Fibroblast of the aortic adventitia (primary cell): Measurements from ENCODE around the gene MGMT. TPM values are rescaled to one million over a fixed set of nuclear protein-coding genes. Genes with fewer than 3 reads are reported as not detected.

Experiments used
- DNase-seq: peaks from one replicate; pipeline ENCODE4 v3.0.0-alpha.2; 2010; ENCODE audit warnings: low read depth
- H3K4me3 ChIP-seq: 2 replicates; pipeline ENCODE4 v1.5.1; 2011; ENCODE audit warnings: low read depth, mild to moderate bottlenecking, control low read depth, low read length, moderate library complexity
- total RNA-seq: library from RNA; depleted of rRNA; stranded (reverse); fragments of >200 nt; gene quantifications from 2 replicates; pipeline ENCODE4 v1.2.3, GENCODE V29; 2012; ENCODE audit warnings: low replicate concordance
- TF ChIP-seq, protein P1 (sequence below): IDR thresholded peaks from 2 replicates; pipeline ENCODE4 v1.5.1; 2011; ENCODE audit warnings: mild to moderate bottlenecking, low read length, control low read depth, inconsistent platforms; ENCODE audit not compliant: insufficient read depth

Gene MGMT
- total RNA-seq, 1 donor, result 21.8 TPM

GRCh38 chr10:129681856-129682255 is 214.8 kb downstream of the MGMT start:
- no peak for DNase-seq
- TF ChIP-seq, protein P1, sequence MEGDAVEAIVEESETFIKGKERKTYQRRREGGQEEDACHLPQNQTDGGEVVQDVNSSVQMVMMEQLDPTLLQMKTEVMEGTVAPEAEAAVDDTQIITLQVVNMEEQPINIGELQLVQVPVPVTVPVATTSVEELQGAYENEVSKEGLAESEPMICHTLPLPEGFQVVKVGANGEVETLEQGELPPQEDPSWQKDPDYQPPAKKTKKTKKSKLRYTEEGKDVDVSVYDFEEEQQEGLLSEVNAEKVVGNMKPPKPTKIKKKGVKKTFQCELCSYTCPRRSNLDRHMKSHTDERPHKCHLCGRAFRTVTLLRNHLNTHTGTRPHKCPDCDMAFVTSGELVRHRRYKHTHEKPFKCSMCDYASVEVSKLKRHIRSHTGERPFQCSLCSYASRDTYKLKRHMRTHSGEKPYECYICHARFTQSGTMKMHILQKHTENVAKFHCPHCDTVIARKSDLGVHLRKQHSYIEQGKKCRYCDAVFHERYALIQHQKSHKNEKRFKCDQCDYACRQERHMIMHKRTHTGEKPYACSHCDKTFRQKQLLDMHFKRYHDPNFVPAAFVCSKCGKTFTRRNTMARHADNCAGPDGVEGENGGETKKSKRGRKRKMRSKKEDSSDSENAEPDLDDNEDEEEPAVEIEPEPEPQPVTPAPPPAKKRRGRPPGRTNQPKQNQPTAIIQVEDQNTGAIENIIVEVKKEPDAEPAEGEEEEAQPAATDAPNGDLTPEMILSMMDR, result no peak
- H3K4me3 ChIP-seq, result no peak overlapping the region

DNA sequence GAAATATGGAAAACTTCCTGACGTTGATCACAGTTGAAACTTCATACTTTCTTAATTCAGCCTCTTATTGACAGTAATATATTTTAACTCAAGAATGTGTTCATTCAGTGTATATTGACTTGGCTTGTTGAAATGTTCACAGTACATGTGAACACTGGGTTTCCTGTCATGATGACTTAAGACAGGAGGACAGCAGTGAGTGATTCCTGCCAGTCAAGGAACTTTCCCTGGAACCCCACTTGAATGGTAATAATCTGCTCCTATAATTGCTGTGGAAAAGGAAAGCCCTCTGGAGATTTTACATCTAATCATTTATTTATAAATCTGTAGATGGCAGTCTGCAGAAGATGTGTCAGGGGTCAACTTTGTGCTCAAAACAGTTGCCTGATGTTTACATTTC is 216.5 kb downstream of the MGMT start:
- TF ChIP-seq, protein P1, result no peak
- DNase-seq, result no peak
- H3K4me3 ChIP-seq, result no peak overlapping the region

DNA sequence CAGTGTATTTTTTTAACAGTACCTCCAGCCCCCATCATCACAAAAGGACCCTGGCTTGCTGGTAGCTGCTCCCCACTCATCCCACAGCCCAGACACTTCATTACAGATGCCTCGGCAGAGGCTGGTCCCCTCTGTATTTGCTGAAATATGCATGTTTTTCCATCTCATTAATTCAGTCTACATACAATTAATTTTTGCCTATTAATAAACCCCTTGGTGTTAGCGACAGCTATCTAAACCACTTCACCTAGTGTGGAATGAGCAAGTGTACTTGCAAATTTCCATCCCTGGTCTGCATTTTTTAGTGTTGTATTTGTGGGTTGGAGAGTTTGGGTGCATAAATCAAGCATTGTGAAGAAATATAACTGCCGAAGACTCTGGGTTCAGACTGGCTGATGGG is 216.9 kb downstream of the MGMT start:
- no peak for DNase-seq
- TF ChIP-seq, protein P1, result no peak

DNA sequence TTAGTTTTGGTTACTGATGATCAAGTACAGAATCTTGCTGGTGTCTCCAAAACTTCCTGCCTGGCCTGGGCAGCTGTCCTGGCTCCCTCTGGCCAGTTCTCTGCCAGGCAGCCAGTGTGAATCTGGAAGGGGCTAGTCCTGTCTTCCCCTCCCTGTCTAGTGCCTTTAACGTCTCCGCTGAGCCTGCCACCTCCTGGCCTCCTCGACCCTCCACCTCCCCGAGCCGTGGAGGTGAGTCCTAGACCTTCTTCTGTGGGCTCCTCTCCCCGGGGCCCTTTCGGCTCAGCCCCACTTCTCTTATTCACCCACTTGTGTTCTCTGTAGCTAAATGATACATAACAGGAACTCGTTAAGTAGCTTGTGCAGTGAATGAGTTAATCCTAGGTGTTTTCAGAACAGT is 218.2 kb downstream of the MGMT start:
- no peak for DNase-seq
- TF ChIP-seq, protein P1, result no peak

More for the DNA sequence above, 216.9 kb downstream of the MGMT start:
- no peak overlapping the region for H3K4me3 ChIP-seq

DNA sequence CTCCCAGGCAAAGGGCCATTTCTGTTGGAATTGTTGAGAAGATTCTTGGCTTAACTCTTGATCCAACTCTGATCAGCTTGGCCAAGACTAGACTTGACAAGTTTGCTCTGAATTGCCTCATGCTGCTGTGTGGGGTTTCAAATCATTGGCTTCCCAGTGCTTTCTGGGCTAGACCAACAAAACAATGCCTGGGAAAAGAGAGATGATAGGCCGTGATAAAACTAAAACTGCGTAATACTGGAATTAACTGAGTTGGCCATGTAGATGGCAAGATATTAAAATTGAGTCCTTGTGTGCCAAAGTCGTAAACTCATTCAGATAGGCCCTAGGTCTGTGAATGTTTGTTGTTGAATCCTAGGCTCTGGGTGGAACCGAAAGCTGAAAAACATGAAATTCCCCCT is 222.6 kb downstream of the MGMT start:
- DNase-seq, result peak; percentile 98
- TF ChIP-seq, protein P1, result no peak
- H3K4me3 ChIP-seq, result no peak overlapping the region

More for the DNA sequence above, 218.2 kb downstream of the MGMT start:
- no peak overlapping the region for H3K4me3 ChIP-seq

DNA sequence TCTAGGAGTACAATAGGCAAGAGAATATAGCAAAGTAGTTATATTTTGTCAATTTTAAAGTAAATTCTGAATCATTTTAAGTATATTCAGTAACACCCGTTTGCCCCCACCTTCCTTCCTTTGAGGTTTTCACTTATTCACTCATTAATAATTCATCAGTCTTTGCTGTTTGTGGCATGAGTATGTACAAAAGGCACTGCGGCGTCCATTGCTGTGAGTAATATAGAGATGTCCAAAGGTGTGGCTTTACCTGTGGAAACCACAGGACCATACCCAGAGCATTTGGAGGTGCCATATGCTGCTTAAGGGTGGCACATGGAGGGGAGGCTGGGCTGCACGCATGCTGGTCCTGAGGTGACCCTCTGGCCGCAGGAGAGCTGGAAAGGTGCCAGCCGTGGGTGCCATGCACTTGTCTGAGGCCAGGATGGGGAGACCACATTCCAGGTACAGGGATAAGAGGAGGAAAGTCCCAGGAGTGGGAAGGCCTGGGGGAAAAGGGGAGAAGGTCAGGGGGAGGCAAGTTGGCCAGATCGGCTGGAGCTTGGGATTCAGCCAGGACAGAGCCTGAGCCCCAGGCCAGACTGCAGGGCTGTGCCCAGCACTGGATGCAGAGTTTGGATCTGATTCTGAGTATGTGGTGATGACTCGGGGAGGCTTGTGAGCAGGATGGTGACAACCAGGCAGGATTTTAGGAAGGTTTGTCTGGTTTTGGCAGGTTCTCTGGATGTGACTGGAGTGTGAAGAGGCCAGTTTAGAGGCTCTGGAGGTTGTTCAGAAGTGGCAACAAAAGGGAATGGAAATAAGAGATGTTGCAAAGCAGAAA is 223.4 kb downstream of the MGMT start:
- peak; percentile 51 for DNase-seq
- TF ChIP-seq, protein P1, result no peak

More for the DNA sequence above, 223.4 kb downstream of the MGMT start:
- H3K4me3 ChIP-seq, result no peak overlapping the region
